ENCODE measurements around the gene CUX1.

The CUX1 gene

DNA sequence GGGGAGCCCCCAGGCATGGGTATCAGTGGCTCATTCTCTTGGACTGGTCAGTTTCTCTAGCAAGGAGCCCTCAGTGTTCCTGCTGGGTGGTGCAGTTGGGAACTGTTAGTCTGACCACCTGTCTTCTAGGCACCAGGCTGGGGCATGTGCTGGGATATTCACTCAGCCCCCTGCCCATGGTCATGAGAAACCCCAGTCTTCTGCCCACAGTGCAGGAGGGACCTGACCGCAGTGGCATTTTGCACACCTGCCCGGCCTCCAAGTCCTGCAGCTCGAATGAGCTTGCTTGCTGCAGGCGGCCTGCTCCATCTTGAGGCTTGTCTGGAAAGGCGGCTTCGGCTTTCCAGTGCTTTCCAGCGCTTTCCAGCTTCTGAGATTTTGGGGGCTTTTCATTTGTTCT, 36.3 kb downstream of the CUX1 start:
- peak overlapping the region; percentile 7; the same call in 1 of the 2 replicates for H3K9ac ChIP-seq (ENCODE audit: low read length)
- peaks cover 26% of the 10 kb centered on the region for H3K4me1 ChIP-seq (ENCODE audit: low read length)
- peaks cover 32% of the 10 kb centered on the region for H3F3A ChIP-seq (ENCODE audit: insufficient read depth, low read length)
- H3K9me3 ChIP-seq (replicated peaks; ENCODE audit: insufficient read depth, low read length) = no peaks in the 10 kb centered on the region
- TF ChIP-seq EZH2 (optimal IDR thresholded peaks at IDR 0.05; ENCODE audit: low read depth, low read length) = no peak
- TF ChIP-seq, protein P1, sequence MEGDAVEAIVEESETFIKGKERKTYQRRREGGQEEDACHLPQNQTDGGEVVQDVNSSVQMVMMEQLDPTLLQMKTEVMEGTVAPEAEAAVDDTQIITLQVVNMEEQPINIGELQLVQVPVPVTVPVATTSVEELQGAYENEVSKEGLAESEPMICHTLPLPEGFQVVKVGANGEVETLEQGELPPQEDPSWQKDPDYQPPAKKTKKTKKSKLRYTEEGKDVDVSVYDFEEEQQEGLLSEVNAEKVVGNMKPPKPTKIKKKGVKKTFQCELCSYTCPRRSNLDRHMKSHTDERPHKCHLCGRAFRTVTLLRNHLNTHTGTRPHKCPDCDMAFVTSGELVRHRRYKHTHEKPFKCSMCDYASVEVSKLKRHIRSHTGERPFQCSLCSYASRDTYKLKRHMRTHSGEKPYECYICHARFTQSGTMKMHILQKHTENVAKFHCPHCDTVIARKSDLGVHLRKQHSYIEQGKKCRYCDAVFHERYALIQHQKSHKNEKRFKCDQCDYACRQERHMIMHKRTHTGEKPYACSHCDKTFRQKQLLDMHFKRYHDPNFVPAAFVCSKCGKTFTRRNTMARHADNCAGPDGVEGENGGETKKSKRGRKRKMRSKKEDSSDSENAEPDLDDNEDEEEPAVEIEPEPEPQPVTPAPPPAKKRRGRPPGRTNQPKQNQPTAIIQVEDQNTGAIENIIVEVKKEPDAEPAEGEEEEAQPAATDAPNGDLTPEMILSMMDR (IDR thresholded peaks at IDR 0.05; ENCODE audit: low read length) = no peak; the same call in 1 of the 2 replicates
- no peak for TF ChIP-seq EZH2phosphoT487 (IDR thresholded peaks at IDR 0.05; ENCODE audit: low read length)
- H4K20me1 ChIP-seq (ENCODE audit: insufficient read depth, low read length) = no peaks in the 10 kb centered on the region
- no peaks in the 10 kb centered on the region for H3K36me3 ChIP-seq (replicated peaks; ENCODE audit: insufficient read depth, low read length)
- peak; percentile 63 for DNase-seq
- H2AFZ ChIP-seq (ENCODE audit: low read length) = peak overlapping the region; percentile 31
- no peaks in the 10 kb centered on the region for H3K27me3 ChIP-seq (replicated peaks; ENCODE audit: insufficient read depth, low read length)
- H3K4me3 ChIP-seq (ENCODE audit: low read length) = peak overlapping the region; percentile 21
- H3K4me2 ChIP-seq (ENCODE audit: low read depth, low read length) = peak overlapping the region; percentile 58
- H3K9me2 ChIP-seq (replicated peaks; ENCODE audit: insufficient read depth, low read length) = no peaks in the 10 kb centered on the region
- peak overlapping the region; percentile 70 for H3K27ac ChIP-seq (ENCODE audit: low read length)
- peaks cover 84% of the 10 kb centered on the region for H3K79me2 ChIP-seq (ENCODE audit: low read length)

- peaks cover 32% of the 10 kb centered on the region for H3F3A ChIP-seq (ENCODE audit: insufficient read depth, low read length)
- no peaks in the 10 kb centered on the region for H3K36me3 ChIP-seq (replicated peaks; ENCODE audit: insufficient read depth, low read length)
- H3K9ac ChIP-seq (ENCODE audit: low read length) = peak overlapping the region; percentile 7; the same call in 1 of the 2 replicates
- H3K4me3 ChIP-seq (ENCODE audit: low read length) = peak overlapping the region; percentile 21
- H3K4me1 ChIP-seq (ENCODE audit: low read length) = peaks cover 26% of the 10 kb centered on the region
- TF ChIP-seq EZH2phosphoT487 (IDR thresholded peaks at IDR 0.05; ENCODE audit: low read length) (no peak), EZH2 (optimal IDR thresholded peaks at IDR 0.05; ENCODE audit: low read depth, low read length) (no peak)
- TF ChIP-seq, protein P1 (IDR thresholded peaks at IDR 0.05; ENCODE audit: low read length) = no peak; the same call in 1 of the 2 replicates
- H3K27me3 ChIP-seq (replicated peaks; ENCODE audit: insufficient read depth, low read length) = no peaks in the 10 kb centered on the region
- no peaks in the 10 kb centered on the region for H3K9me3 ChIP-seq (replicated peaks; ENCODE audit: insufficient read depth, low read length)
- peak overlapping the region; percentile 58 for H3K4me2 ChIP-seq (ENCODE audit: low read depth, low read length)
- peaks cover 84% of the 10 kb centered on the region for H3K79me2 ChIP-seq (ENCODE audit: low read length)
- peak; percentile 77 for DNase-seq
- H3K9me2 ChIP-seq (replicated peaks; ENCODE audit: insufficient read depth, low read length) = no peaks in the 10 kb centered on the region
- no peaks in the 10 kb centered on the region for H4K20me1 ChIP-seq (ENCODE audit: insufficient read depth, low read length)
- peak overlapping the region; percentile 31 for H2AFZ ChIP-seq (ENCODE audit: low read length)
- H3K27ac ChIP-seq (ENCODE audit: low read length) = peak overlapping the region; percentile 70
These were observed 36.8 kb downstream of the CUX1 start for GRCh38 chr7:101854084-101854865.

DNA sequence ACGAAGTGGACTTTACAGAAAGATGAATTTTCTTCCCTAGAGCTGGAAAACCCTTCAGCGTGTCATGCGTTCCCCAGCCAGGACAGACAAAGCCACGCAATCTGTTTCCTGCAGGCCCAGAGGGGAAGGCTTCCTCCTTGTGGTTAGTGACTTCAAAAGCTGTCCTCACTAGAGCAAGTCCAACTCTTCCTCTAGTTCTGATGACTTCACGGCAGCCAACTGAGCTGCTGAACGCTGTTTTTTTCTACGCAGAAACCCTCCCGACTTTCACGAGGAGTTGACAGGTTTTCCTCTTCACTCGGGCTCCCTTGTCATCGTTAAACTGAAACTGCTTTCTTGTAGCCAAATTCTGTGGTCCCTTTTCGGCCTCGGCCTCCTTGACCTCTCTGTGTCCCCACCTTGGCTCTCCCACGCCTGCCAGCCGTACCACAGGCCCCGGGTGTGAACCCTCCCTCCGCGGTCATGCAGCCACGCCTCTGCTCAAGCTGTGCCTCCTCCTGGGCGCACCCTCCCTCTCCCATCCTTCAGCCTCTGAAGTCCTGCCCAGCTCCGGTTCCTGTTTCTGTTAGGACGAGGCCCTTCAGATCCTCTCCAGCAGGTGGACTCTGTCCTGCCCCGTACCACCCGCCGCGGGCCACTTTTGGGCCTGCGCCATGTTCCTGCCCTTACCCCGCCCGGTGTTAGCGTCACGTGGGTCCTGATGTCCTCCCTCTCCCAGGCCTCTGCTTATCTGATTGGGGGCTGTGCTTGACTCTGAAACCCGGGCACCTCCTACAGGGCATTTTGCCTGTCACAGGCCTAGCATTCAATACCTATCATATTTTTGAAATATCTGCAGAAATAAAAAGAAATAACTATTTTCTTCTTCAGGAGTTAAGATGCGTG, 39.3 kb downstream of the CUX1 start:
- TF ChIP-seq EZH2phosphoT487 (IDR thresholded peaks at IDR 0.05; ENCODE audit: low read length) (no peak), EZH2 (optimal IDR thresholded peaks at IDR 0.05; ENCODE audit: low read depth, low read length) (no peak)
- TF ChIP-seq, protein P1 (IDR thresholded peaks at IDR 0.05; ENCODE audit: low read length) = peak; percentile 61
- no peaks in the 10 kb centered on the region for H3K9me3 ChIP-seq (replicated peaks; ENCODE audit: insufficient read depth, low read length)

More for the DNA sequence above, 39.3 kb downstream of the CUX1 start:
- 0 out of 2 replicates have a peak overlapping the region, but pooled peaks have one; percentile 9 for H2AFZ ChIP-seq (ENCODE audit: low read length)
- H3K4me1 ChIP-seq (ENCODE audit: low read length) = peaks cover 26% of the 10 kb centered on the region
- DNase-seq = peak; percentile 95
- peak overlapping the region; percentile 4; the same call in 1 of the 2 replicates for H3K9ac ChIP-seq (ENCODE audit: low read length)
- H3K4me2 ChIP-seq (ENCODE audit: low read depth, low read length) = peak overlapping the region; percentile 93
- H4K20me1 ChIP-seq (ENCODE audit: insufficient read depth, low read length) = no peaks in the 10 kb centered on the region
- peak overlapping the region; percentile 28 for H3K4me3 ChIP-seq (ENCODE audit: low read length)
- no peaks in the 10 kb centered on the region for H3K36me3 ChIP-seq (replicated peaks; ENCODE audit: insufficient read depth, low read length)
- peak overlapping the region; percentile 67 for H3K27ac ChIP-seq (ENCODE audit: low read length)
- H3F3A ChIP-seq (ENCODE audit: insufficient read depth, low read length) = peaks cover 32% of the 10 kb centered on the region
- no peaks in the 10 kb centered on the region for H3K27me3 ChIP-seq (replicated peaks; ENCODE audit: insufficient read depth, low read length)
- H3K9me2 ChIP-seq (replicated peaks; ENCODE audit: insufficient read depth, low read length) = no peaks in the 10 kb centered on the region
- H3K79me2 ChIP-seq (ENCODE audit: low read length) = peaks cover 81% of the 10 kb centered on the region

Data from MM.1S (cell line).